ENCODE results near the gene CYREN.
"Not testable (repeated sequence)": the region's sequence is repeated elsewhere in the genome, so short reads cannot be mapped to it uniquely, and the experiment has no call there.

Gene CYREN

GRCh38 chr7:135170274-135170997 lies at the start of gene CYREN:
Gene CYREN, minus strand, starts transcription at chr7:135170707. Its CDS starts 1,785 bp downstream, at chr7:135168922.
- H3K27ac Mint-ChIP-seq: peak within 1 kb of the TSS; percentile 92
- H3K9me3 Mint-ChIP-seq: no peaks in the 10 kb centered on the region
- peaks cover 40% of the 10 kb centered on the region for H3K4me1 Mint-ChIP-seq (ENCODE audit: low read depth)
- no peaks in the 10 kb centered on the region for H3K27me3 Mint-ChIP-seq (ENCODE audit: low read depth)
- H3K4me3 Mint-ChIP-seq: peak within 1 kb of the TSS; percentile 86
- H3K36me3 Mint-ChIP-seq (ENCODE audit: low read depth): peaks cover 24% of the 10 kb centered on the region

GRCh38 chr7:135217645-135218509 lies 47.4 kb upstream of the CYREN start:
- Mint-ChIP-seq H3K4me1 (ENCODE audit: low read depth) (no peaks in the 10 kb centered on the region), H3K4me3 (no peak overlapping the region), H3K36me3 (ENCODE audit: low read depth) (no peaks in the 10 kb centered on the region), H3K27ac (no peak overlapping the region), H3K9me3 (no peaks in the 10 kb centered on the region), H3K27me3 (ENCODE audit: low read depth) (peaks cover 6% of the 10 kb centered on the region)

GRCh38 chr7:135215698-135216097 lies 45.2 kb upstream of the CYREN start:
- no peaks in the 10 kb centered on the region for H3K36me3 Mint-ChIP-seq (ENCODE audit: low read depth)
- H3K27ac Mint-ChIP-seq: no peak overlapping the region
- H3K9me3 Mint-ChIP-seq: no peaks in the 10 kb centered on the region
- peaks cover 7% of the 10 kb centered on the region for H3K4me1 Mint-ChIP-seq (ENCODE audit: low read depth)
- no peak overlapping the region for H3K4me3 Mint-ChIP-seq
- peaks cover 6% of the 10 kb centered on the region for H3K27me3 Mint-ChIP-seq (ENCODE audit: low read depth)

GRCh38 chr7:135215180-135215579 lies 44.7 kb upstream of the CYREN start:
- Mint-ChIP-seq H3K4me3 (no peak overlapping the region), H3K27me3 (ENCODE audit: low read depth) (peaks cover 5% of the 10 kb centered on the region), H3K27ac (no peak overlapping the region), H3K4me1 (ENCODE audit: low read depth) (peaks cover 12% of the 10 kb centered on the region), H3K9me3 (no peaks in the 10 kb centered on the region), H3K36me3 (ENCODE audit: low read depth) (no peaks in the 10 kb centered on the region)

GRCh38 chr7:135213831-135214230 lies 43.3 kb upstream of the CYREN start:
- Mint-ChIP-seq H3K4me1 (ENCODE audit: low read depth) (peaks cover 14% of the 10 kb centered on the region), H3K27me3 (ENCODE audit: low read depth) (no peaks in the 10 kb centered on the region), H3K36me3 (ENCODE audit: low read depth) (peaks cover under 1% of the 10 kb centered on the region), H3K4me3 (no peak overlapping the region), H3K27ac (no peak overlapping the region), H3K9me3 (no peaks in the 10 kb centered on the region)

- Mint-ChIP-seq H3K4me1 (ENCODE audit: low read depth) (peaks cover 24% of the 10 kb centered on the region), H3K4me3 (peak overlapping the region; percentile 85), H3K27ac (peak overlapping the region; percentile 73)
- H3K27me3 Mint-ChIP-seq (ENCODE audit: low read depth); H3K9me3 Mint-ChIP-seq; H3K36me3 Mint-ChIP-seq (ENCODE audit: low read depth): not testable (repeated sequence)
Observed at GRCh38 chr7:135211946-135212685, 41.6 kb upstream of the CYREN start.

- peak within 1 kb of the TSS; percentile 94 for H3K4me3 Mint-ChIP-seq
- no peaks in the 10 kb centered on the region for H3K27me3 Mint-ChIP-seq (ENCODE audit: low read depth)
- peak within 1 kb of the TSS; percentile 95 for H3K27ac Mint-ChIP-seq
- no peaks in the 10 kb centered on the region for H3K9me3 Mint-ChIP-seq
- H3K36me3 Mint-ChIP-seq (ENCODE audit: low read depth): peaks cover 6% of the 10 kb centered on the region
- H3K4me1 Mint-ChIP-seq (ENCODE audit: low read depth): peaks cover 27% of the 10 kb centered on the region
Observed at GRCh38 chr7:135211179-135211945, 40.9 kb upstream of the CYREN start, which contains the start of gene WDR91. Gene WDR91, minus strand, starts transcription at chr7:135211526. Its CDS starts 24 bp downstream, at chr7:135211502.

GRCh38 chr7:135210888-135211178 lies 40.3 kb upstream of the CYREN start:
- Mint-ChIP-seq H3K9me3 (no peaks in the 10 kb centered on the region), H3K36me3 (ENCODE audit: low read depth) (peaks cover 8% of the 10 kb centered on the region), H3K27ac (peak overlapping the region; percentile 95), H3K27me3 (ENCODE audit: low read depth) (no peaks in the 10 kb centered on the region), H3K4me1 (ENCODE audit: low read depth) (peaks cover 29% of the 10 kb centered on the region), H3K4me3 (peak overlapping the region; percentile 94)

GRCh38 chr7:135209225-135209834 lies 38.8 kb upstream of the CYREN start:
- no peak overlapping the region for H3K27ac Mint-ChIP-seq
- H3K4me3 Mint-ChIP-seq: no peak overlapping the region
- H3K27me3 Mint-ChIP-seq (ENCODE audit: low read depth): no peaks in the 10 kb centered on the region
- H3K4me1 Mint-ChIP-seq (ENCODE audit: low read depth): peaks cover 31% of the 10 kb centered on the region
- peaks cover 12% of the 10 kb centered on the region for H3K36me3 Mint-ChIP-seq (ENCODE audit: low read depth)
- H3K9me3 Mint-ChIP-seq: no peaks in the 10 kb centered on the region

- Mint-ChIP-seq H3K27ac (no peak overlapping the region), H3K4me1 (ENCODE audit: low read depth) (peaks cover 38% of the 10 kb centered on the region), H3K36me3 (ENCODE audit: low read depth) (peaks cover 18% of the 10 kb centered on the region), H3K9me3 (no peaks in the 10 kb centered on the region), H3K27me3 (ENCODE audit: low read depth) (no peaks in the 10 kb centered on the region), H3K4me3 (no peak overlapping the region)
Observed at GRCh38 chr7:135208102-135208793, 37.7 kb upstream of the CYREN start.

- H3K4me1 Mint-ChIP-seq (ENCODE audit: low read depth): peaks cover 40% of the 10 kb centered on the region
- no peak overlapping the region for H3K27ac Mint-ChIP-seq
- H3K9me3 Mint-ChIP-seq: no peaks in the 10 kb centered on the region
- peaks cover 18% of the 10 kb centered on the region for H3K36me3 Mint-ChIP-seq (ENCODE audit: low read depth)
- no peak overlapping the region for H3K4me3 Mint-ChIP-seq
- no peaks in the 10 kb centered on the region for H3K27me3 Mint-ChIP-seq (ENCODE audit: low read depth)
Observed at GRCh38 chr7:135207406-135208101, 37.0 kb upstream of the CYREN start.

GRCh38 chr7:135206941-135207391 lies 36.5 kb upstream of the CYREN start:
- H3K27me3 Mint-ChIP-seq (ENCODE audit: low read depth): no peaks in the 10 kb centered on the region
- no peak overlapping the region for H3K27ac Mint-ChIP-seq
- H3K36me3 Mint-ChIP-seq (ENCODE audit: low read depth): peaks cover 22% of the 10 kb centered on the region
- H3K9me3 Mint-ChIP-seq: no peaks in the 10 kb centered on the region
- no peak overlapping the region for H3K4me3 Mint-ChIP-seq
- H3K4me1 Mint-ChIP-seq (ENCODE audit: low read depth): peaks cover 40% of the 10 kb centered on the region

GRCh38 chr7:135205850-135206249 lies 35.3 kb upstream of the CYREN start:
- Mint-ChIP-seq H3K4me3 (no peak overlapping the region), H3K9me3 (no peaks in the 10 kb centered on the region), H3K27me3 (ENCODE audit: low read depth) (no peaks in the 10 kb centered on the region), H3K36me3 (ENCODE audit: low read depth) (peaks cover 24% of the 10 kb centered on the region), H3K4me1 (ENCODE audit: low read depth) (peaks cover 37% of the 10 kb centered on the region), H3K27ac (no peak overlapping the region)
